ENCODE measurements around the gene ZBTB43. TPM values are rescaled to one million over a fixed set of nuclear protein-coding genes. Genes with fewer than 3 reads are reported as not detected.

Gene ZBTB43
- total RNA-seq, 4 donors from 2014 or later: 8.7 to 9.9 (median 9.4) TPM

DNA sequence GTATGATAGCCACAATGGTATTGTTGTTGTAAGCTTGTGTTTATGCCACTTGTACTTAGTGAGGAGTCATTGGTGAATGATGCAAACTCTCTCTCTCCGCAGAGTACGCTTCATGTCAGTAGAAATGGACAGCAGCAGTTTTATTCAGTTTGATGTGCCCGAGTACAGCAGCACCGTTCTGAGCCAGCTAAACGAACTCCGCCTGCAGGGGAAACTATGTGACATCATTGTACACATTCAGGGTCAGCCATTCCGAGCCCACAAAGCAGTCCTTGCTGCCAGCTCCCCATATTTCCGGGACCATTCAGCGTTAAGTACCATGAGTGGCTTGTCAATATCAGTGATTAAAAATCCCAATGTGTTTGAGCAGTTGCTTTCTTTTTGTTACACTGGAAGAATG is 74.4 kb downstream of the ZBTB43 start:
- no peak overlapping the region for H3K4me3 ChIP-seq
- DNase-seq (ENCODE audit: extremely low spot score): no peak
- H3K9me3 ChIP-seq: no peaks in the 10 kb centered on the region
- no peaks in the 10 kb centered on the region for H3K27me3 ChIP-seq
- WGBS: 79% methylated on average over 9 of the region's 9 CpGs
- TF ChIP-seq EP300 (IDR thresholded peaks at IDR 0.05) (no peak), POLR2A (IDR thresholded peaks at IDR 0.05; ENCODE audit: low read depth) (no peak), POLR2AphosphoS5 (IDR thresholded peaks at IDR 0.05) (no peak)
- TF ChIP-seq, protein P1, sequence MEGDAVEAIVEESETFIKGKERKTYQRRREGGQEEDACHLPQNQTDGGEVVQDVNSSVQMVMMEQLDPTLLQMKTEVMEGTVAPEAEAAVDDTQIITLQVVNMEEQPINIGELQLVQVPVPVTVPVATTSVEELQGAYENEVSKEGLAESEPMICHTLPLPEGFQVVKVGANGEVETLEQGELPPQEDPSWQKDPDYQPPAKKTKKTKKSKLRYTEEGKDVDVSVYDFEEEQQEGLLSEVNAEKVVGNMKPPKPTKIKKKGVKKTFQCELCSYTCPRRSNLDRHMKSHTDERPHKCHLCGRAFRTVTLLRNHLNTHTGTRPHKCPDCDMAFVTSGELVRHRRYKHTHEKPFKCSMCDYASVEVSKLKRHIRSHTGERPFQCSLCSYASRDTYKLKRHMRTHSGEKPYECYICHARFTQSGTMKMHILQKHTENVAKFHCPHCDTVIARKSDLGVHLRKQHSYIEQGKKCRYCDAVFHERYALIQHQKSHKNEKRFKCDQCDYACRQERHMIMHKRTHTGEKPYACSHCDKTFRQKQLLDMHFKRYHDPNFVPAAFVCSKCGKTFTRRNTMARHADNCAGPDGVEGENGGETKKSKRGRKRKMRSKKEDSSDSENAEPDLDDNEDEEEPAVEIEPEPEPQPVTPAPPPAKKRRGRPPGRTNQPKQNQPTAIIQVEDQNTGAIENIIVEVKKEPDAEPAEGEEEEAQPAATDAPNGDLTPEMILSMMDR (IDR thresholded peaks at IDR 0.05): no peak
- intact Hi-C loops (cut with DNase I): no loop called here
- H3K36me3 ChIP-seq: peaks cover 14 to 54% (median 39%) of the 10 kb centered on the region in 4 donors
- H3K27ac ChIP-seq (replicated peaks in 1 of 4): no peak overlapping the region
- peaks cover 0 to 11% (median 4%) of the 10 kb centered on the region in 4 donors for H3K4me1 ChIP-seq

DNA sequence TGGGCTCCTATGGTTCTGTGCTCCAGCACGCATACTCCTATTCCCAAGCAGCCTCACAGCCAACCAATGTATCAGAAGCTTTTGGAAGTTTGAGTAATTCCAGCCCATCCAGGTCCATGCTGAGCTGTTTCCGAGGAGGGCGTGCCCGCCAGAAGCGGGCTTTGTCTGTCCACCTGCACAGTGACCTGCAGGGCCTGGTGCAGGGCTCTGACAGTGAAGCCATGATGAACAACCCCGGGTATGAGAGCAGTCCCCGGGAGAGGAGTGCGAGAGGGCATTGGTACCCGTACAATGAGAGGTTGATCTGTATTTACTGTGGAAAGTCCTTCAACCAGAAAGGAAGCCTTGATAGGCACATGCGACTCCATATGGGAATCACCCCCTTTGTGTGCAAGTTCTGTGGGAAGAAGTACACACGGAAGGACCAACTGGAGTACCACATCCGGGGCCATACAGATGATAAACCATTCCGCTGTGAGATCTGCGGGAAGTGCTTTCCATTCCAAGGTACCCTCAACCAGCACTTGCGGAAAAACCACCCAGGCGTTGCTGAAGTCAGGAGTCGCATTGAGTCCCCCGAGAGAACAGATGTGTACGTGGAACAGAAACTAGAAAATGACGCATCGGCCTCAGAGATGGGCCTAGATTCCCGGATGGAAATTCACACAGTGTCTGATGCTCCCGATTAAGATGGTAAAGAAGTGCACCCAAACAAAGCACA is 75.5 kb downstream of the ZBTB43 start:
- TF ChIP-seq, protein P1 (IDR thresholded peaks at IDR 0.05): no peak
- TF ChIP-seq POLR2AphosphoS5 (IDR thresholded peaks at IDR 0.05): no peak
- no peak for TF ChIP-seq EP300 (IDR thresholded peaks at IDR 0.05)
- TF ChIP-seq POLR2A (IDR thresholded peaks at IDR 0.05; ENCODE audit: low read depth): no peak
- no peaks in the 10 kb centered on the region for H3K27me3 ChIP-seq
- DNase-seq (ENCODE audit: extremely low spot score): no peak
- intact Hi-C loops (cut with DNase I): no loop called here
- no peak overlapping the region for H3K27ac ChIP-seq (replicated peaks in 1 of 4)
- no peaks in the 10 kb centered on the region for H3K9me3 ChIP-seq
- 97% methylated on average over 20 of the region's 23 CpGs for WGBS
- H3K4me1 ChIP-seq: peaks cover 5 to 9% (median 7%) of the 10 kb centered on the region in 4 donors
- H3K4me3 ChIP-seq: no peak overlapping the region
- peaks cover 14 to 54% (median 39%) of the 10 kb centered on the region in 4 donors for H3K36me3 ChIP-seq

DNA sequence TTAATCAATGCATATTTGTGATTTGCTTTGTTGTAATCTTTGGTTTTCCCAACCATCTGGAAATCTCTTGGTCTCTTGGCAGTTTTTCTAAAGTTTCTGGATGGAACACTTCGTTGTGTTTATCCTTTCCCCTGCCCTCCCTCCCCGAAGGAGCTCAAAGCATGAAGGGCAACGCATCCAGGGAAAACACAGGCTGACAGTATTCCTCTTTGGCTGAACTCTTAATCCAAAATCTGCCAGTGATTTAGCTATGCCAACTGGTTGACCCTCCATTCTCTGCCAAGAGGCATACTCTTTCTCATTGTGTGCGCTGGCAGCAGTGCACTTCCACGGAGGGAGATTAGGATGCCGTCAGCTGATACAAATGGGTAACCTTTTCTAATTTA is 76.1 kb downstream of the ZBTB43 start:
- 87% methylated on average over 6 of the region's 6 CpGs for WGBS
- Histone ChIP-seq H3K27ac (replicated peaks in 1 of 4) (no peak overlapping the region), H3K27me3 (no peaks in the 10 kb centered on the region), H3K4me3 (no peak overlapping the region), H3K4me1 (peaks cover 4 to 11% (median 7%) of the 10 kb centered on the region in 4 donors), H3K36me3 (peaks cover 14 to 54% (median 41%) of the 10 kb centered on the region in 4 donors), H3K9me3 (no peaks in the 10 kb centered on the region)
- TF ChIP-seq POLR2AphosphoS5 (IDR thresholded peaks at IDR 0.05): no peak
- no peak for DNase-seq (ENCODE audit: extremely low spot score)
- intact Hi-C loops (cut with DNase I): no loop called here

DNA sequence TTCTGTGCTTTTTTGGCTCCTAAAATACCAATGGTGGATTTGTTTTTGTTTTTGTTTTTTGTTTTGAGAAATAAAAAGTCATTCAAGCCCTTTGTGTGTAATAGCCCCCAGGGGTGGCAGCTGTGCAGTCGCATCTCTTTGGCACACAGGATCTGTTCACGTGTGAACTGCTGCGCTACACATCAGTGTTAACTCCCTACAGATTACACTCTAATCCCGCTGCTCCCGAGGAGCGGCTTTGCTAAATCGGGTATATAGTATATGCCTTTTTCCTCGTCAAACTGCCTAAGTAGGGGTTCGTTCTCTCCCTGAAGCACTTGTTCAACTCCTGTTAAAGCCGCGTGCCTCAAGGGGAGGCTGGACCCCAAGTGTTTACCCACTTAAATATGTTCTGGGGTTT is 77.9 kb downstream of the ZBTB43 start:
- H3K36me3 ChIP-seq: peaks cover 14 to 52% (median 41%) of the 10 kb centered on the region in 4 donors
- H3K4me3 ChIP-seq: no peak overlapping the region
- no peak overlapping the region for H3K27ac ChIP-seq (replicated peaks in 1 of 4)
- H3K4me1 ChIP-seq: peaks cover 0 to 15% (median 4%) of the 10 kb centered on the region in 4 donors
- TF ChIP-seq POLR2AphosphoS5 (IDR thresholded peaks at IDR 0.05) (no peak), POLR2A (IDR thresholded peaks at IDR 0.05; ENCODE audit: low read depth) (no peak), EP300 (IDR thresholded peaks at IDR 0.05) (no peak)
- TF ChIP-seq, protein P1 (IDR thresholded peaks at IDR 0.05): no peak
- intact Hi-C loops (cut with DNase I): no loop called here
- 97% methylated on average over 11 of the region's 11 CpGs for WGBS
- H3K27me3 ChIP-seq: no peaks in the 10 kb centered on the region
- DNase-seq (ENCODE audit: extremely low spot score): no peak
- H3K9me3 ChIP-seq: no peaks in the 10 kb centered on the region

DNA sequence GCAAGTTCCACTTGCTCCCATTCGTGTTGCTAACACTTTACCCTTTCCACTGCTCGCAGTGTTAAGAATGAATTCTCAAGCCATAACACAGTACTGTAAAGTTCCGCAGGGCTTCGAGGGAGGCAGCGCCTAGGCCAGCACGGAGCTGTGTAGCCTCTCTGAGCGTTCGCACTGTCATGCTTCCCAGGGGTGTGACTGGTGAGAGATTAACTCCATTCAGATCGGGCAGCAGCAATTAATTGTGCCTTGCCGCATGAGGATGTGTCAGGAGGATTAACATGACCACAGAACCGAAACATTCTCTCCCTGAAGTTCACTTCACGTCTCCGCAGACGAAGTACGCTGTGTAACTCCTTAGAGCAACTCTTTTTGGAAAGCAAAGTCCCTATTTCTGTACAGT is 78.8 kb downstream of the ZBTB43 start:
- Histone ChIP-seq H3K4me1 (peaks cover 0 to 15% (median 4%) of the 10 kb centered on the region in 4 donors), H3K27me3 (no peaks in the 10 kb centered on the region), H3K27ac (replicated peaks in 1 of 4) (no peak overlapping the region), H3K36me3 (peaks cover 14 to 47% (median 38%) of the 10 kb centered on the region in 4 donors), H3K9me3 (no peaks in the 10 kb centered on the region), H3K4me3 (no peak overlapping the region)
- DNase-seq (ENCODE audit: extremely low spot score): no peak
- no peak for TF ChIP-seq POLR2AphosphoS5 (IDR thresholded peaks at IDR 0.05)
- TF ChIP-seq EP300 (IDR thresholded peaks at IDR 0.05): no peak
- no peak for TF ChIP-seq POLR2A (IDR thresholded peaks at IDR 0.05; ENCODE audit: low read depth)
- TF ChIP-seq, protein P1 (IDR thresholded peaks at IDR 0.05): no peak
- intact Hi-C loops (cut with DNase I): no loop called here
- 84% methylated on average over 15 of the region's 15 CpGs for WGBS

All from esophagus muscularis mucosa (tissue), 4 donors.